ENCODE results near the gene DNAH9.

GRCh38 chr17:11871773-11872172, 273.5 kb downstream of the DNAH9 start:
- TF ChIP-seq, protein P1, sequence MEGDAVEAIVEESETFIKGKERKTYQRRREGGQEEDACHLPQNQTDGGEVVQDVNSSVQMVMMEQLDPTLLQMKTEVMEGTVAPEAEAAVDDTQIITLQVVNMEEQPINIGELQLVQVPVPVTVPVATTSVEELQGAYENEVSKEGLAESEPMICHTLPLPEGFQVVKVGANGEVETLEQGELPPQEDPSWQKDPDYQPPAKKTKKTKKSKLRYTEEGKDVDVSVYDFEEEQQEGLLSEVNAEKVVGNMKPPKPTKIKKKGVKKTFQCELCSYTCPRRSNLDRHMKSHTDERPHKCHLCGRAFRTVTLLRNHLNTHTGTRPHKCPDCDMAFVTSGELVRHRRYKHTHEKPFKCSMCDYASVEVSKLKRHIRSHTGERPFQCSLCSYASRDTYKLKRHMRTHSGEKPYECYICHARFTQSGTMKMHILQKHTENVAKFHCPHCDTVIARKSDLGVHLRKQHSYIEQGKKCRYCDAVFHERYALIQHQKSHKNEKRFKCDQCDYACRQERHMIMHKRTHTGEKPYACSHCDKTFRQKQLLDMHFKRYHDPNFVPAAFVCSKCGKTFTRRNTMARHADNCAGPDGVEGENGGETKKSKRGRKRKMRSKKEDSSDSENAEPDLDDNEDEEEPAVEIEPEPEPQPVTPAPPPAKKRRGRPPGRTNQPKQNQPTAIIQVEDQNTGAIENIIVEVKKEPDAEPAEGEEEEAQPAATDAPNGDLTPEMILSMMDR (IDR thresholded peaks at IDR 0.05; ENCODE audit: insufficient read depth, low read length) = no peak
- no peak for TF ChIP-seq SPI1 (IDR thresholded peaks at IDR 0.05; ENCODE audit: borderline replicate concordance, low read depth)
- no peak for TF ChIP-seq POLR2AphosphoS5 (IDR thresholded peaks at IDR 0.05; ENCODE audit: low read depth)
- TF ChIP-seq REST (IDR thresholded peaks at IDR 0.05; ENCODE audit: insufficient replicate concordance, low read depth) = no peak
